ENCODE data around the gene FEM1C.
A peak's percentile ranks its signal among the peaks of the same experiment; 100 is the strongest.

FEM1C gene

DNA sequence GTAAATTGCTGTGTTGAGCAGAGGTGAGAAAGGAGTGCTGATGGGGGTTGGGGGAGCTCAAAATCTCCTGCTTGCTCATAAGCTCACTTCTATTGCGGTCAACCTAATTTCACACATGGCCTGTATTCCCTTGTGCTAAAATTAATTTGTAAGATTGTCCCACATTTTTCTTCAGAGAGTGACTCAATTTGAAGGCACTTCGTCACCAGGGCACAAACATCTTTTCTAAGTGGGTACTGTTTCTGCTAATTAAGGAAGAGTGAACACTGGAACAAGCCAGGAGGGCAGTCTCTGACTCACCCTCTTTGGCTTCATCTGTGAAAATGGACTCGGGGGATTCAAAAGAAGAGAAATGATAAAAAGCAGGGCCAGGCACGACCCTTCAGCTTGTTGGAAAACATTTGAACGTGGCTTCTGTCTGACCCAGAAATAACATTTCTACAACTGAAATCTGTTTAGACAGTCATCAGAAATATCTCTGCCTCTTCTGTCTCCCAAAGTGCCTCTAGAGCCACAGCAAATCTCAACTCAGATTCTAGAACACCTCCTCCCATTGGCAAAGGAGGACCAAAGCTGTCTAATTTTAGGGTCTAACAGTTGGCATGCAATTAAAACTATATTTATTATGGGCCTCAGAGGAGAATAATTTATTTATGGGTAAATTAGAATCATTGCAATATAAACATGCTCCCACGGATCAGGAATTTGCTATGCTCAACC is 49.8 kb downstream of the FEM1C start:
- DNase-seq (ENCODE audit: low read depth), result peak; percentile 13
- no peak overlapping the region for H3K4me3 ChIP-seq (ENCODE audit: low read depth, low read length)
- TF ChIP-seq, protein P1, sequence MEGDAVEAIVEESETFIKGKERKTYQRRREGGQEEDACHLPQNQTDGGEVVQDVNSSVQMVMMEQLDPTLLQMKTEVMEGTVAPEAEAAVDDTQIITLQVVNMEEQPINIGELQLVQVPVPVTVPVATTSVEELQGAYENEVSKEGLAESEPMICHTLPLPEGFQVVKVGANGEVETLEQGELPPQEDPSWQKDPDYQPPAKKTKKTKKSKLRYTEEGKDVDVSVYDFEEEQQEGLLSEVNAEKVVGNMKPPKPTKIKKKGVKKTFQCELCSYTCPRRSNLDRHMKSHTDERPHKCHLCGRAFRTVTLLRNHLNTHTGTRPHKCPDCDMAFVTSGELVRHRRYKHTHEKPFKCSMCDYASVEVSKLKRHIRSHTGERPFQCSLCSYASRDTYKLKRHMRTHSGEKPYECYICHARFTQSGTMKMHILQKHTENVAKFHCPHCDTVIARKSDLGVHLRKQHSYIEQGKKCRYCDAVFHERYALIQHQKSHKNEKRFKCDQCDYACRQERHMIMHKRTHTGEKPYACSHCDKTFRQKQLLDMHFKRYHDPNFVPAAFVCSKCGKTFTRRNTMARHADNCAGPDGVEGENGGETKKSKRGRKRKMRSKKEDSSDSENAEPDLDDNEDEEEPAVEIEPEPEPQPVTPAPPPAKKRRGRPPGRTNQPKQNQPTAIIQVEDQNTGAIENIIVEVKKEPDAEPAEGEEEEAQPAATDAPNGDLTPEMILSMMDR (conservative IDR thresholded peaks at IDR 0.05; ENCODE audit: low read depth, low read length), result no peak

DNA sequence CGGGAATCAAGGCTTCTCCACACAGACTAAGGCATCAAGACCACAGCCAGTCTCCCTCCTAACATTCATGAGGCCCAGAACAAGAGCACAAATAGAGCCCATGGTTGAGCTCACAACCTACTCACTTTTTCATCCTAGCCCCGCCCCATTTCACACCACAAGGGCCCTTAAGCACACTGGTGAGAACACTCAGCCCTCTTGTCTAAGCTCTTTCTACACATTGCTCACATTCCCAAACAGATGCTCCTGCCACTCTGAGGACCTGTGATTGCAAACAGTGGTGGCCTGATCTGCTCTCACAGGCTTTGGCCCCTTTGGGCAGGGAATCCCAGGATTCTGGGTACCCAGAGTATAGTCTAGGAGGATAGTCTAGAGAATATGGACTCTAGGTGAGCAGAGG is 54.0 kb downstream of the FEM1C start:
- H3K4me3 ChIP-seq (ENCODE audit: low read depth, low read length), result no peak overlapping the region
- TF ChIP-seq, protein P1 (conservative IDR thresholded peaks at IDR 0.05; ENCODE audit: low read depth, low read length), result no peak
- no peak for DNase-seq (ENCODE audit: low read depth)

DNA sequence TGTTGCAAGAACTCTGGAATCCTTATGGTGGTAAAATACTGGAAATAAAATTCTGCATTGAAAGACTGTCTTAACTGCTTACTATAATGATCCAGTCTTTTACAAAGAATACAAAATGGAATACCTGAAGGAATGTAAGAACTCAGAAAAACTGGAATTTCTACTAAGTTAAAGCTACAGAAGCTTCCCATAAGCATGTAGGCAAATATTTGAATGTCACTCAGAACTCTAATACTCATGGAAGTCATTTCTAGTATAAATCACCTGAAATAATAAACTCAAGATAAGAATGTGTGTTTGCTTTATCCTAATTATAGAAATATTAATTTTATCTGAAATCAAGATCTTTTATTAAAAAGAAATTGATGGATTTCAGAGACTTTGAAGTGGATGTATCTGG is 54.8 kb downstream of the FEM1C start:
- DNase-seq (ENCODE audit: low read depth), result no peak
- H3K4me3 ChIP-seq (ENCODE audit: low read depth, low read length), result no peak overlapping the region
- TF ChIP-seq, protein P1 (conservative IDR thresholded peaks at IDR 0.05; ENCODE audit: low read depth, low read length), result no peak

DNA sequence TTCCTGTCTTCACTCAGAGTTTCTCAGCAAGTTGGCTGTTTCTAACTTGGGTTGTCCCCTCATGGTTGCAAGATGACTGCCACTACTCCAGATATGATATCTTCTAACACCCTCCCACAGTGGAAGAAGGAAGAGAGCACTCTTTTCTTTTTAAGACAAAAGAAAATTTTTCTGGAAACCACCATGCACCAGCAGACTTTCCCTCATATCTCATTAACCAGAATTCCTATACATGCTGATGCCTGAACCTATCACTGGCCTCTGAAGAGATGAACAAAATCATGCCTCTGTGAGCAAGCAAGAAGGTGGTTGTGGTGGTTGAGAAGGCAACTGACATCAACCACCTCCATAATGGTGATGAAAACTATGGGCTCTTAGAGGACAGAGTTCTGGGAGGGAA is 56.8 kb downstream of the FEM1C start:
- DNase-seq (ENCODE audit: low read depth), result no peak

DNA sequence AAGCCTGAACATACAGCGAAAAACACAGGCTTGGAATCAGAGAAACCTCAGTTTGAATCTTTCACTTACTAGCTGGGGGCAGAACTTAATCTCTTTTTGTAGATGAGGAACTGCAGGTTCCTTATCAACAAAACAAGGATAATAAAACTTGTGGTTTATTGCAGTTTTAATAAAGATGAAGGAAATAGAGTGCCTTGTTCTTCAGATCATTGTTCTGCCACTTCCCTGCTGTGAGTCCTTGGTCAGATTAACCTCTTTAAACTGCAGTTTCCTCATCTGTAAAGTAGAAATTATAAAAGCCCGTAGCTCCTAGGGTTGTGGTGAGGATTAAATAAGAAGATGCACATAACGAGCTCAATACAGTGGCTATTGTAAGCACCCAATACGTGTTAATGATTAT is 57.4 kb downstream of the FEM1C start:
- no peak overlapping the region for H3K4me3 ChIP-seq (ENCODE audit: low read depth, low read length)
- DNase-seq (ENCODE audit: low read depth), result no peak
- TF ChIP-seq, protein P1 (conservative IDR thresholded peaks at IDR 0.05; ENCODE audit: low read depth, low read length), result no peak

More for the DNA sequence above, 56.8 kb downstream of the FEM1C start:
- TF ChIP-seq, protein P1 (conservative IDR thresholded peaks at IDR 0.05; ENCODE audit: low read depth, low read length), result no peak
- H3K4me3 ChIP-seq (ENCODE audit: low read depth, low read length), result no peak overlapping the region

DNA sequence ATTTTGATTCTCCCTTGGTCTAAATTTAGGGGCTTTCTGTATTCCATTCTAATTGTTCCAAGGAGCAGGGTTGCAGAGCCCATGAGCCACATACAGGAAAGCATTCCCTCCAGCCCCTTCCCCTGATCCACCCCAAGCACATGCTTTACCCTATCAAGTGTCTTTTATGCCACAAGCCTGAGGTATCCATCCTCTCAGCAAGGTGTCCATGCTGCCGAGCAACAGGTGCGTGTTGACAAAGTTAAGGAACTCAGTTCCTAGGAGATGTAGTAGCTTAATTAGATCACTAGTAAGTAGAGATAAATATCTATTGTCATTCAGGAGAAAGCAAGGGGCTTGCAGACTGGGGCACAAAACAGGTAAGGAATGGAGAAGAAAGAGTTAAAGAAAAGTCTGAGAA is 57.8 kb downstream of the FEM1C start:
- no peak overlapping the region for H3K4me3 ChIP-seq (ENCODE audit: low read depth, low read length)
- TF ChIP-seq, protein P1 (conservative IDR thresholded peaks at IDR 0.05; ENCODE audit: low read depth, low read length), result no peak

DNA sequence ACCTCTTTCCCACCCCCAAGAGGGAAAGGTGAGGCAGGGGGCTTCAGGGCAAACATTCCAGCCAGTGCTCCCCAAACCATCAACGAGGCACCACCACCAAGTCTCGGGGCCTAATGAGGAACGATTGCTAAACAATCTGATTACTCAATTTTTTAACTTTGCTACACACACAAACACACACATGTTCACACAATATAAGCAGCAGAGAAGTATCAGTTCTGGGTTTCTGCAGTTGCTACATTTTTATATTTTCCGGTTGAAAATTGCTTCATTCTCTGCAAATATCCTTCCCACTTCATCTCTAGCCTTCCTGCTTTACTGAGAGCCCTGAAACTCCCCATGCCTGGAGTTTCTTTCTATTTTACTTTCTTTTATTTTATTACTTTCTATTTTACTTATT is 60.2 kb downstream of the FEM1C start:
- H3K4me3 ChIP-seq (ENCODE audit: low read depth, low read length), result no peak overlapping the region
- TF ChIP-seq, protein P1 (conservative IDR thresholded peaks at IDR 0.05; ENCODE audit: low read depth, low read length), result no peak
- no peak for DNase-seq (ENCODE audit: low read depth)

More for the DNA sequence above, 57.8 kb downstream of the FEM1C start:
- no peak for DNase-seq (ENCODE audit: low read depth)
